Left lobe of liver (tissue), 2 donors: ENCODE results near the gene SPEM3. TPM values are rescaled to one million over a fixed set of nuclear protein-coding genes. Genes with fewer than 3 reads are reported as not detected.
A peak's percentile ranks its signal among the peaks of the same experiment; 100 is the strongest.

Source experiments
- ATAC-seq: fragments of 200-7000 bp; cut with Tn5 transposase; one replicate; pipeline ENCODE4 v1.9.1; 2020; ENCODE audit warnings: mild to moderate bottlenecking, moderate library complexity
- DNase-seq: peaks from one replicate; pipeline ENCODE4 v3.0.0-alpha.2; 2020; ENCODE audit warnings: low spot score
- total RNA-seq: library from RNA; stranded (reverse); gene quantifications from one replicate; pipeline ENCODE4 v1.2.1, GENCODE V29; 2021
- donor health status: DM: no; HTN: no; CAD: no; lungs with moderate emphysema.
- donor health status: DM: no; HTN: yes; CAD: no.

The SPEM3 gene
- total RNA-seq, 1 donor from 2014 or later, result not detected

- DNase-seq, result peak; percentile 62
- no peak for ATAC-seq
Observed at GRCh38 chr17:7440113-7440833, 11.6 kb downstream of the SPEM3 start.

GRCh38 chr17:7440834-7441195 lies 12.2 kb downstream of the SPEM3 start:
- DNase-seq (peak; percentile 76), ATAC-seq (peak; percentile 21)

GRCh38 chr17:7441266-7441665 lies 12.6 kb downstream of the SPEM3 start:
- ATAC-seq (no peak), DNase-seq (no peak)

GRCh38 chr17:7442142-7442541 lies 13.5 kb downstream of the SPEM3 start:
- DNase-seq, result no peak
- ATAC-seq, result no peak

GRCh38 chr17:7443499-7444485 lies 15.1 kb downstream of the SPEM3 start:
- no peak for DNase-seq
- no peak for ATAC-seq

GRCh38 chr17:7444682-7445618 lies 16.3 kb downstream of the SPEM3 start, which contains the start of gene CHRNB1:
CHRNB1 (plus strand) TSS chr17:7445061; CDS start chr17:7445128, 67 bp downstream.
- ATAC-seq, result peak; percentile 93
- DNase-seq, result peak; percentile 95

GRCh38 chr17:7445619-7445968 lies 16.9 kb downstream of the SPEM3 start:
- DNase-seq (peak; percentile 89), ATAC-seq (peak; percentile 87)

GRCh38 chr17:7448461-7448860 lies 19.8 kb downstream of the SPEM3 start:
- ATAC-seq, result no peak
- no peak for DNase-seq

GRCh38 chr17:7459961-7460545 lies 31.4 kb downstream of the SPEM3 start:
- no peak for DNase-seq
- no peak for ATAC-seq

GRCh38 chr17:7460850-7461660 lies 32.4 kb downstream of the SPEM3 start:
- no peak for DNase-seq

GRCh38 chr17:7462474-7463371 lies 34.1 kb downstream of the SPEM3 start:
- DNase-seq (no peak), ATAC-seq (no peak)

More at GRCh38 chr17:7460850-7461660, 32.4 kb downstream of the SPEM3 start:
- no peak for ATAC-seq

GRCh38 chr17:7463372-7463846 lies 34.8 kb downstream of the SPEM3 start:
- no peak for ATAC-seq
- no peak for DNase-seq

GRCh38 chr17:7464081-7464480 lies 35.4 kb downstream of the SPEM3 start:
- DNase-seq (no peak), ATAC-seq (no peak)

GRCh38 chr17:7465597-7466275 lies 37.1 kb downstream of the SPEM3 start:
- ATAC-seq (no peak), DNase-seq (no peak)

- ATAC-seq (no peak), DNase-seq (no peak)
Observed at GRCh38 chr17:7466318-7466638, 37.6 kb downstream of the SPEM3 start.

GRCh38 chr17:7466639-7467341 lies 38.1 kb downstream of the SPEM3 start:
- ATAC-seq (peak; percentile 49), DNase-seq (peak; percentile 78)

GRCh38 chr17:7467498-7467897 lies 38.8 kb downstream of the SPEM3 start:
- DNase-seq (no peak), ATAC-seq (no peak)
